Kidney epithelial cell (primary cell): ENCODE measurements around the gene WNT9B. TPM values are rescaled to one million over a fixed set of nuclear protein-coding genes. Genes with fewer than 3 reads are reported as not detected.
A peak's percentile ranks its signal among the peaks of the same experiment; 100 is the strongest.

Experiments used
- DNase-seq: peaks from one replicate; pipeline ENCODE4 v3.0.0-alpha.2; 2010; ENCODE audit warnings: low read depth
- H3K27me3 ChIP-seq: 2 replicates; pipeline ENCODE4 v1.6.0; 2011; ENCODE audit warnings: low read length; ENCODE audit not compliant: control insufficient read depth, insufficient read depth
- H3K36me3 ChIP-seq: 2 replicates; pipeline ENCODE4 v1.5.1; 2011; ENCODE audit warnings: low read length; ENCODE audit not compliant: control insufficient read depth, insufficient read depth
- H3K4me3 ChIP-seq: 2 replicates; pipeline ENCODE4 v1.5.1; 2011; ENCODE audit warnings: low read depth, mild to moderate bottlenecking, control low read depth, low read length
- CTCF ChIP-seq: IDR thresholded peaks from 2 replicates; pipeline ENCODE4 v1.5.1; 2011; ENCODE audit warnings: mild to moderate bottlenecking, moderate library complexity, low read length, control low read depth, inconsistent platforms; ENCODE audit not compliant: insufficient read depth, poor library complexity, severe bottlenecking
- total RNA-seq: library from RNA; depleted of rRNA; stranded (reverse); fragments of >200 nt; gene quantifications from 2 replicates; pipeline ENCODE4 v1.2.3, GENCODE V29; 2015

The WNT9B gene
- total RNA-seq, result not detected in 2 replicates

- Histone ChIP-seq H3K36me3 (no peaks in the 10 kb centered on the region), H3K4me3 (peak within 1 kb of the TSS; percentile 33), H3K27me3 (peaks cover 57% of the 10 kb centered on the region)
- TF ChIP-seq CTCF, result no peak
- DNase-seq, result no peak
Measured at GRCh38 chr17:46851029-46851741, at the start of gene WNT9B. Gene WNT9B, plus strand, starts transcription at chr17:46851583. Its CDS starts 56 bp downstream, at chr17:46851639.

GRCh38 chr17:46802800-46803199, 48.6 kb upstream of the WNT9B start:
- no peak for DNase-seq
- Histone ChIP-seq H3K36me3 (no peaks in the 10 kb centered on the region), H3K4me3 (no peak overlapping the region), H3K27me3 (peaks cover 2% of the 10 kb centered on the region)
- TF ChIP-seq CTCF, result no peak

- no peak for DNase-seq
- Histone ChIP-seq H3K4me3 (no peak overlapping the region), H3K27me3 (peaks cover 2% of the 10 kb centered on the region), H3K36me3 (no peaks in the 10 kb centered on the region)
- no peak for TF ChIP-seq CTCF
Measured at GRCh38 chr17:46803544-46803943, 47.8 kb upstream of the WNT9B start.

GRCh38 chr17:46805771-46806170, 45.6 kb upstream of the WNT9B start:
- peaks cover 2% of the 10 kb centered on the region for H3K27me3 ChIP-seq
- H3K36me3 ChIP-seq, result no peaks in the 10 kb centered on the region
- no peak overlapping the region for H3K4me3 ChIP-seq
- DNase-seq, result no peak
- TF ChIP-seq CTCF, result no peak

- Histone ChIP-seq H3K4me3 (no peak overlapping the region), H3K27me3 (peaks cover 2% of the 10 kb centered on the region), H3K36me3 (no peaks in the 10 kb centered on the region)
- DNase-seq, result no peak
- no peak for TF ChIP-seq CTCF
Measured at GRCh38 chr17:46809110-46809571, 42.2 kb upstream of the WNT9B start.

GRCh38 chr17:46810837-46811236, 40.5 kb upstream of the WNT9B start:
- no peak overlapping the region for H3K4me3 ChIP-seq
- H3K27me3 ChIP-seq, result peaks cover 10% of the 10 kb centered on the region
- no peak for DNase-seq
- TF ChIP-seq CTCF, result no peak
- H3K36me3 ChIP-seq, result no peaks in the 10 kb centered on the region
